Adrenal gland (tissue), 12 donors: ENCODE data around the gene ASB10. TPM values are rescaled to one million over a fixed set of nuclear protein-coding genes. Genes with fewer than 3 reads are reported as not detected.

ENCODE experiments used
- DNase-seq, 7 donors: peaks; one replicate each; pipeline ENCODE4 v3.0.0-alpha.2; 2019 to 2020
- H3K27ac ChIP-seq, 5 donors: fragments of 200-600 bp; sonication (generic) in 4 of 5; 1 replicate in 3 of 5; 2 replicates in 2 of 5; pipeline versions ENCODE4 v1.5.1 to v1.8.0; 2016 to 2020; ENCODE audit warnings: mild to moderate bottlenecking in 1 of 5
- H3K27me3 ChIP-seq: fragments of 200-600 bp; 2 replicates; pipeline ENCODE4 v1.8.0; 2021
- H3K36me3 ChIP-seq, 2 donors: fragments of 200-600 bp; replicated peaks in 1 of 2; 1 replicate in 1 of 2; 2 replicates in 1 of 2; pipeline versions ENCODE4 v1.5.1 to v1.8.0; 2018 to 2022
- H3K4me1 ChIP-seq, 2 donors: fragments of 200-600 bp; replicated peaks in 1 of 2; 1 replicate in 1 of 2; 2 replicates in 1 of 2; pipeline versions ENCODE4 v1.5.1 to v1.8.0; 2018 to 2021
- H3K4me3 ChIP-seq, 4 donors: fragments of 200-600 bp; sonication (generic) in 3 of 4; one replicate each; pipeline ENCODE4 v1.5.1; 2016 to 2018
- H3K9me3 ChIP-seq, 3 donors: fragments of 200-600 bp; sonication (generic) in 1 of 3; replicated peaks in 1 of 3; 1 replicate in 2 of 3; 2 replicates in 1 of 3; pipeline versions ENCODE4 v1.5.1 to v1.8.0; 2016 to 2021
- POLR2A ChIP-seq, 2 donors: fragments of 450-650 bp; IDR thresholded peaks; one replicate each; pipeline ENCODE4 v1.6.1; 2017; ENCODE audit warnings: antibody characterized with exemption in 2 of 2, mild to moderate bottlenecking in 2 of 2, moderate library complexity in 1 of 2
- WGBS, 4 donors: extraction: QIAGEN DNeasy Blood & Tissue Kit in 2 of 4; methylation state at CpG; one replicate each; pipeline versions ENCODE4 v1.1.5 to v1.1.7; 2013 to 2017; 5-methylcytosine and 5-hydroxymethylcytosine counted together
- intact Hi-C, 2 donors: fragments of 100-400 bp; cut with DNase I; formaldehyde crosslinking; loops; one replicate each; pipeline versions ENCODE4 v1.14.1 to v1.15.0; 2022 to 2023
- polyA plus RNA-seq, 3 donors: library from polyadenylated mRNA; stranded (reverse); fragments of 200-250 nt in 2 of 3; fragments of 350-450 nt in 1 of 3; fragmentation: Illumina TruSeq in 1 of 3; extraction: RNeasy Lipid Tissue Mini Kit (QIAGEN cat#74804) in 1 of 3; gene quantifications; one replicate each; pipeline ENCODE4 v1.2.3, GENCODE V29; 2013 to 2014
- total RNA-seq, 9 donors: library from RNA; depleted of rRNA in 4 of 9; stranded (reverse); fragments of >200 nt in 4 of 9; fragments of 120-200 nt in 1 of 9; fragmentation: NEBNext Ultra II Directional in 1 of 9; extraction: Animal tissue kit (Norgen Biotek cat#: 25700) in 1 of 9; gene quantifications; one replicate each; pipeline versions ENCODE4 v1.1.0 to v1.2.4, GENCODE V29; 2013 to 2023
- TF ChIP-seq, protein P1 (sequence below), 6 experiments: fragments of 450-650 bp in 4 of 6; fragments of 200-600 bp in 2 of 6; sonication (generic) in 1 of 6; IDR thresholded peaks; 1 replicate in 5 of 6; 2 replicates in 1 of 6; pipeline versions ENCODE4 v1.5.1 to v1.8.0; 2016 to 2021; ENCODE audit warnings: antibody characterized with exemption in 6 of 6, mild to moderate bottlenecking in 2 of 6, moderate library complexity in 1 of 6
- donor health status: healthy with polysubstance abuse.
- donor health status: Bipolar disorder and iron deficiency.
- donor health status: DM: yes; HTN: yes; CAD: no.
- donor health status: DM: no; HTN: no; CAD: no.
- donor health status: DM: no; HTN: no; CAD: no.
- donor health status: DM: yes; HTN: yes; CAD: no.

ASB10 gene
- total and polyA plus RNA-seq, 12 donors: not detected

DNA sequence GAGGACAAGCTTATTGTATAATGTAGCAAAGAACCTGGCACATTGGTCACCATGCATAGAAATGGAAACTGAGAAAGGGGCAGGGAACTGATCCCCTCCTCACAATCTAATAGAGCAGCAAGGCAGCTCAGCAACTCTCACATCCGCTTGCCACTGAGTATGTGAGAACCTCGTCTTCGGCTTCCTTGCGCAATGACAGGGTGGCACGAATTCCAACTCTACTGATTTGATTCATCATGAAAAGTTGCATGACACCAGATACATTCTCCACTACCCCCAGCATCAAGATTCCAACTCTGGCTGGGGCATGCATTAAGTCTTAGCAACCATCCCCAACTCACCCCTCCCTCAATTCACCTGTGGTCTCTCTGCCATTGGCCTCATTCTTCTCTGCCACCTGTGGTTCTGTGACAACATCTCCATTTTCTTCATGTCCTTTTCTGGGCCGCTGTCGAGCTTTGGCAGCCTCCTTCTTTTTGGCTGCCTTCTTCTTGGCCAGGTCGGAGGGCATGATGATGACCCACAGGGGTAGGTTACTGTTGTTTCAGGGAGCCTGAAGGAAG is 39.0 kb upstream of the ASB10 start:
- DNase-seq: peak in 1 of 7 donors; percentile 26
- peaks cover 0 to 40% of the 10 kb centered on the region in 2 donors for H3K36me3 ChIP-seq
- H3K27me3 ChIP-seq: no peaks in the 10 kb centered on the region
- no peak overlapping the region for H3K27ac ChIP-seq
- H3K4me3 ChIP-seq: peak overlapping the region in 2 of 4 donors; percentile 60 to 76
- intact Hi-C loops: no loop called here
- H3K4me1 ChIP-seq: peaks cover 15 to 31% of the 10 kb centered on the region in 2 donors
- TF ChIP-seq POLR2A (IDR thresholded peaks at IDR 0.05): no peak
- TF ChIP-seq, protein P1, sequence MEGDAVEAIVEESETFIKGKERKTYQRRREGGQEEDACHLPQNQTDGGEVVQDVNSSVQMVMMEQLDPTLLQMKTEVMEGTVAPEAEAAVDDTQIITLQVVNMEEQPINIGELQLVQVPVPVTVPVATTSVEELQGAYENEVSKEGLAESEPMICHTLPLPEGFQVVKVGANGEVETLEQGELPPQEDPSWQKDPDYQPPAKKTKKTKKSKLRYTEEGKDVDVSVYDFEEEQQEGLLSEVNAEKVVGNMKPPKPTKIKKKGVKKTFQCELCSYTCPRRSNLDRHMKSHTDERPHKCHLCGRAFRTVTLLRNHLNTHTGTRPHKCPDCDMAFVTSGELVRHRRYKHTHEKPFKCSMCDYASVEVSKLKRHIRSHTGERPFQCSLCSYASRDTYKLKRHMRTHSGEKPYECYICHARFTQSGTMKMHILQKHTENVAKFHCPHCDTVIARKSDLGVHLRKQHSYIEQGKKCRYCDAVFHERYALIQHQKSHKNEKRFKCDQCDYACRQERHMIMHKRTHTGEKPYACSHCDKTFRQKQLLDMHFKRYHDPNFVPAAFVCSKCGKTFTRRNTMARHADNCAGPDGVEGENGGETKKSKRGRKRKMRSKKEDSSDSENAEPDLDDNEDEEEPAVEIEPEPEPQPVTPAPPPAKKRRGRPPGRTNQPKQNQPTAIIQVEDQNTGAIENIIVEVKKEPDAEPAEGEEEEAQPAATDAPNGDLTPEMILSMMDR (IDR thresholded peaks at IDR 0.05): no peak
- H3K9me3 ChIP-seq: no peaks in the 10 kb centered on the region
- WGBS, 4 donors: 44 to 58% (median 53%) methylated on average over 8 of the region's 8 CpGs

- 90 to 94% (median 93%) methylated on average over 13 to 14 of the region's 14 CpGs for WGBS, 4 donors
- no peak for DNase-seq
- TF ChIP-seq POLR2A (IDR thresholded peaks at IDR 0.05): no peak
- TF ChIP-seq, protein P1 (IDR thresholded peaks at IDR 0.05): no peak
- Histone ChIP-seq H3K4me1 (peaks cover 15 to 24% of the 10 kb centered on the region in 2 donors), H3K27ac (no peak overlapping the region), H3K27me3 (no peaks in the 10 kb centered on the region), H3K36me3 (peaks cover 0 to 61% of the 10 kb centered on the region in 2 donors), H3K9me3 (no peaks in the 10 kb centered on the region), H3K4me3 (no peak overlapping the region)
- intact Hi-C loops: no loop called here
These were observed 36.7 kb upstream of the ASB10 start for GRCh38 chr7:151223728-151224127.

- H3K27me3 ChIP-seq: no peaks in the 10 kb centered on the region
- H3K4me1 ChIP-seq: no peaks in the 10 kb centered on the region
- TF ChIP-seq POLR2A (IDR thresholded peaks at IDR 0.05): no peak
- TF ChIP-seq, protein P1 (IDR thresholded peaks at IDR 0.05): no peak
- H3K9me3 ChIP-seq: no peaks in the 10 kb centered on the region
- H3K4me3 ChIP-seq: no peak overlapping the region
- intact Hi-C loops: no loop called here
- 89 to 96% (median 93%) methylated on average over 9 of the region's 9 CpGs for WGBS, 4 donors
- no peak overlapping the region for H3K27ac ChIP-seq
- no peak for DNase-seq
- H3K36me3 ChIP-seq: peaks cover 0 to 95% of the 10 kb centered on the region in 2 donors
These were observed 31.1 kb upstream of the ASB10 start for GRCh38 chr7:151218170-151218569.

GRCh38 chr7:151215396-151215795 is 28.3 kb upstream of the ASB10 start:
- TF ChIP-seq, protein P1 (IDR thresholded peaks at IDR 0.05): no peak
- TF ChIP-seq POLR2A (IDR thresholded peaks at IDR 0.05): no peak
- no peaks in the 10 kb centered on the region for H3K4me1 ChIP-seq
- no peak overlapping the region for H3K27ac ChIP-seq
- no peak for DNase-seq
- intact Hi-C loops: no loop called here
- peaks cover 0 to 76% of the 10 kb centered on the region in 2 donors for H3K36me3 ChIP-seq
- H3K9me3 ChIP-seq: no peaks in the 10 kb centered on the region
- H3K27me3 ChIP-seq: no peaks in the 10 kb centered on the region
- 90 to 100% (median 96%) methylated on average over 5 of the region's 5 CpGs for WGBS, 4 donors
- H3K4me3 ChIP-seq: no peak overlapping the region
